Measurements from ENCODE around the gene CFAP43. TPM values are rescaled to one million over a fixed set of nuclear protein-coding genes. Genes with fewer than 3 reads are reported as not detected.
A peak's percentile ranks its signal among the peaks of the same experiment; 100 is the strongest.

CFAP43 gene
- total and polyA plus RNA-seq, 2 donors (not counting 1 experiment from before 2014, with no cell fraction given): under 0.01 to 0.10 TPM

DNA sequence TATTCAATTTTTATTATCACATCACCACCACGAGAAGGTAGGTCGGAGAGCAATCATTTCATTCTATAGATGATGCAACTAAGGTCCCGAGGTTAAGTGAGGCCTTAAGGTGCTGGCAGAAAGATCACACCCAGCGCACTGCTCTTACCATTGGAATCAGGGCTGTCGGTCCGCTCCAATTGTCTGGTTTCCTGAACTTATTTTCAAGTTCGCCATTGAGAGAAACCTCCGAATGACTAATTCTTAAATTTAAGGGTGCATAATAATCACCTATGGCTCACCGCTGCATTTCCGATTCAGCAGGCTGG, 36.2 kb upstream of the CFAP43 start:
- no peak for TF ChIP-seq EZH2 (IDR thresholded peaks at IDR 0.05; ENCODE audit: low read length, missing control alignments)
- TF ChIP-seq, protein P1, sequence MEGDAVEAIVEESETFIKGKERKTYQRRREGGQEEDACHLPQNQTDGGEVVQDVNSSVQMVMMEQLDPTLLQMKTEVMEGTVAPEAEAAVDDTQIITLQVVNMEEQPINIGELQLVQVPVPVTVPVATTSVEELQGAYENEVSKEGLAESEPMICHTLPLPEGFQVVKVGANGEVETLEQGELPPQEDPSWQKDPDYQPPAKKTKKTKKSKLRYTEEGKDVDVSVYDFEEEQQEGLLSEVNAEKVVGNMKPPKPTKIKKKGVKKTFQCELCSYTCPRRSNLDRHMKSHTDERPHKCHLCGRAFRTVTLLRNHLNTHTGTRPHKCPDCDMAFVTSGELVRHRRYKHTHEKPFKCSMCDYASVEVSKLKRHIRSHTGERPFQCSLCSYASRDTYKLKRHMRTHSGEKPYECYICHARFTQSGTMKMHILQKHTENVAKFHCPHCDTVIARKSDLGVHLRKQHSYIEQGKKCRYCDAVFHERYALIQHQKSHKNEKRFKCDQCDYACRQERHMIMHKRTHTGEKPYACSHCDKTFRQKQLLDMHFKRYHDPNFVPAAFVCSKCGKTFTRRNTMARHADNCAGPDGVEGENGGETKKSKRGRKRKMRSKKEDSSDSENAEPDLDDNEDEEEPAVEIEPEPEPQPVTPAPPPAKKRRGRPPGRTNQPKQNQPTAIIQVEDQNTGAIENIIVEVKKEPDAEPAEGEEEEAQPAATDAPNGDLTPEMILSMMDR (conservative IDR thresholded peaks at IDR 0.05 in 1 of 2, IDR thresholded peaks at IDR 0.05 in 1 of 2; ENCODE audit: low read depth in 1 of 2, low read length in 2 of 2): no peak
- Histone ChIP-seq H3K79me2 (ENCODE audit: control insufficient read depth, insufficient read depth, low read length) (peaks cover 5% of the 10 kb centered on the region), H3K4me1 (ENCODE audit: control insufficient read depth, extremely low read depth, insufficient read depth, low read length) (peaks cover 3% of the 10 kb centered on the region), H4K20me1 (ENCODE audit: control insufficient read depth, extremely low read depth, insufficient read depth, low read length) (no peaks in the 10 kb centered on the region), H3K9me3 (ENCODE audit: control insufficient read depth, insufficient read depth, low read depth, low read length) (no peaks in the 10 kb centered on the region), H3K27ac (ENCODE audit: insufficient read depth, low read length) (peak overlapping the region; percentile 73), H3K36me3 (ENCODE audit: control insufficient read depth, insufficient read depth, low read length) (peaks cover 14% of the 10 kb centered on the region), H2AFZ (ENCODE audit: low read length) (peak overlapping the region; percentile 43), H3K9ac (ENCODE audit: insufficient read depth, low read length) (peak overlapping the region; percentile 85), H3K4me2 (ENCODE audit: extremely low read depth, insufficient read depth, low read length) (peak overlapping the region; percentile 83), H3K27me3 (ENCODE audit: control insufficient read depth, insufficient read depth, low read length) (no peaks in the 10 kb centered on the region), H3K4me3 (replicated peaks in 1 of 4; ENCODE audit: control extremely low read depth in 1 of 4, insufficient read depth in 1 of 4, low read depth in 3 of 4, low read length in 4 of 4) (peak overlapping the region; percentile 66 to 91 (median 72))
- peak in 1 of 2 donors; percentile 19 for DNase-seq (ENCODE audit: low read depth in 2 of 2)

DNA sequence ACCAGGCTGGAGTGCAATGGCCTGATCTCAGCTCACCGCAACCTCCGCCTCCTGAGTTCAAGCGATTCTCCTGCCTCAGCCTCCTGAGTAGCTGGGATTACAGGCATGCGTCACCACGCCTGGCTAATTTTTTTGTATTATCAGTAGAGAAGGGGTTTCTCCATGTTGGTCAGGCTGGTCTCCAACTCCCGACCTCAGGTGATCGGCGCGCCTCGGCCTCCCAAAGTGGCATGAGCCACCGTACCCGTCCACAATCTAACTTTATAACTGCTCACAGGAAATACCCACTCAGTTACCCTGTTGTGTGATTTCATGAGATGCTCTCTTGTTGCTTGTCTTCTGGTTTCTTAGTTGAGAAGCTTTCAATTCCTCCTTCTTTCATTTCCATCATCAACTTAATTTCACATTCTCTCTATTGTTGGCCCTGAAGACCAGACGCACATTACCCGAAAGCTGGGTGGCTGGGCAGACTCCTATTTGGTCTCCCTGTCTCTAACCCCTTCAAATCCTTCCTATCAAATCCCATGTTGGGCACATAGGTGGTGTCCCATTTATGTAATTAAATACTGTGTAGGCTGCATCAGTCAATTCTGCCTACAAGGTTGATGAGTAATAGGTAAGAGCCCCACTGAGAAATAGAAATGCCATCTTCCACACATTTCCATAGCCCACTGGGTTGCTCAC, 35.7 kb upstream of the CFAP43 start:
- Histone ChIP-seq H3K79me2 (ENCODE audit: control insufficient read depth, insufficient read depth, low read length) (peaks cover 6% of the 10 kb centered on the region), H3K4me2 (ENCODE audit: extremely low read depth, insufficient read depth, low read length) (peak overlapping the region; percentile 83), H2AFZ (ENCODE audit: low read length) (no peak overlapping the region), H3K36me3 (ENCODE audit: control insufficient read depth, insufficient read depth, low read length) (peaks cover 15% of the 10 kb centered on the region), H3K4me3 (replicated peaks in 1 of 4; ENCODE audit: control extremely low read depth in 1 of 4, insufficient read depth in 1 of 4, low read depth in 3 of 4, low read length in 4 of 4) (peak overlapping the region; percentile 66 to 91 (median 72)), H3K4me1 (ENCODE audit: control insufficient read depth, extremely low read depth, insufficient read depth, low read length) (peaks cover under 1% of the 10 kb centered on the region), H4K20me1 (ENCODE audit: control insufficient read depth, extremely low read depth, insufficient read depth, low read length) (no peaks in the 10 kb centered on the region), H3K9ac (ENCODE audit: insufficient read depth, low read length) (no peak overlapping the region), H3K9me3 (ENCODE audit: control insufficient read depth, insufficient read depth, low read depth, low read length) (no peaks in the 10 kb centered on the region), H3K27me3 (ENCODE audit: control insufficient read depth, insufficient read depth, low read length) (no peaks in the 10 kb centered on the region), H3K27ac (ENCODE audit: insufficient read depth, low read length) (peak overlapping the region; percentile 73)
- TF ChIP-seq, protein P1 (conservative IDR thresholded peaks at IDR 0.05 in 1 of 2, IDR thresholded peaks at IDR 0.05 in 1 of 2; ENCODE audit: low read depth in 1 of 2, low read length in 2 of 2): no peak
- TF ChIP-seq EZH2 (IDR thresholded peaks at IDR 0.05; ENCODE audit: low read length, missing control alignments): no peak
- no peak for DNase-seq (ENCODE audit: low read depth in 2 of 2)

DNA sequence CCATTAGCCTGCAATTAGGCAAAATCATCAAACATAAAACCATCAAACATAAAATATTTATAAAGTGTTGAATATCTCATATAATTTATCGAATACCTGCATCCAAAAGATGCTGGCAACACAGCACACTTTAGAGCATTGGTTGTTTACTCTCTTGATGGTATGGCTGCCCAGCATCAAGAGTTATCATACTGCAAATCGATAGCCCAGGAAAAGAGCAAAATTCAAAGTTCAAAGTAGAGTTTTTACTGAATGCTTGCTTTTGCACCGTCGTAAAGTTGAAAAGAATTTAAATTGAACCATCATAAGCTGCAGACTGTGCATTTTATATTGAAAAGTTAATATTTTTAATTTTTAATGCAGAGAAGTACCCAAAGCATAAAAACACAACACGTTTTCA, 32.6 kb upstream of the CFAP43 start:
- Histone ChIP-seq H2AFZ (ENCODE audit: low read length) (no peak overlapping the region), H3K4me3 (replicated peaks in 1 of 4; ENCODE audit: control extremely low read depth in 1 of 4, insufficient read depth in 1 of 4, low read depth in 3 of 4, low read length in 4 of 4) (no peak overlapping the region), H4K20me1 (ENCODE audit: control insufficient read depth, extremely low read depth, insufficient read depth, low read length) (peaks cover 2% of the 10 kb centered on the region), H3K9me3 (ENCODE audit: control insufficient read depth, insufficient read depth, low read depth, low read length) (no peaks in the 10 kb centered on the region), H3K79me2 (ENCODE audit: control insufficient read depth, insufficient read depth, low read length) (peaks cover 22% of the 10 kb centered on the region), H3K4me1 (ENCODE audit: control insufficient read depth, extremely low read depth, insufficient read depth, low read length) (peaks cover 13% of the 10 kb centered on the region), H3K4me2 (ENCODE audit: extremely low read depth, insufficient read depth, low read length) (no peak overlapping the region), H3K27me3 (ENCODE audit: control insufficient read depth, insufficient read depth, low read length) (no peaks in the 10 kb centered on the region), H3K36me3 (ENCODE audit: control insufficient read depth, insufficient read depth, low read length) (peaks cover 26% of the 10 kb centered on the region), H3K27ac (ENCODE audit: insufficient read depth, low read length) (no peak overlapping the region), H3K9ac (ENCODE audit: insufficient read depth, low read length) (no peak overlapping the region)
- no peak for TF ChIP-seq EZH2 (IDR thresholded peaks at IDR 0.05; ENCODE audit: low read length, missing control alignments)
- TF ChIP-seq, protein P1 (conservative IDR thresholded peaks at IDR 0.05 in 1 of 2, IDR thresholded peaks at IDR 0.05 in 1 of 2; ENCODE audit: low read depth in 1 of 2, low read length in 2 of 2): no peak
- DNase-seq (ENCODE audit: low read depth in 2 of 2): no peak

Measured in fibroblast of lung (primary cell).